WI38 (cell line): ENCODE results near the gene ACTL8.

ENCODE experiments used
- H3K4me3 ChIP-seq: 2 replicates; pipeline ENCODE4 v1.5.1; 2011; ENCODE audit warnings: low read depth, mild to moderate bottlenecking, control low read depth, low read length
- TF ChIP-seq, protein P1 (sequence below): IDR thresholded peaks from 2 replicates; pipeline ENCODE4 v1.5.1; 2012; ENCODE audit warnings: low read depth, mild to moderate bottlenecking, control low read depth, low read length

The ACTL8 gene

DNA sequence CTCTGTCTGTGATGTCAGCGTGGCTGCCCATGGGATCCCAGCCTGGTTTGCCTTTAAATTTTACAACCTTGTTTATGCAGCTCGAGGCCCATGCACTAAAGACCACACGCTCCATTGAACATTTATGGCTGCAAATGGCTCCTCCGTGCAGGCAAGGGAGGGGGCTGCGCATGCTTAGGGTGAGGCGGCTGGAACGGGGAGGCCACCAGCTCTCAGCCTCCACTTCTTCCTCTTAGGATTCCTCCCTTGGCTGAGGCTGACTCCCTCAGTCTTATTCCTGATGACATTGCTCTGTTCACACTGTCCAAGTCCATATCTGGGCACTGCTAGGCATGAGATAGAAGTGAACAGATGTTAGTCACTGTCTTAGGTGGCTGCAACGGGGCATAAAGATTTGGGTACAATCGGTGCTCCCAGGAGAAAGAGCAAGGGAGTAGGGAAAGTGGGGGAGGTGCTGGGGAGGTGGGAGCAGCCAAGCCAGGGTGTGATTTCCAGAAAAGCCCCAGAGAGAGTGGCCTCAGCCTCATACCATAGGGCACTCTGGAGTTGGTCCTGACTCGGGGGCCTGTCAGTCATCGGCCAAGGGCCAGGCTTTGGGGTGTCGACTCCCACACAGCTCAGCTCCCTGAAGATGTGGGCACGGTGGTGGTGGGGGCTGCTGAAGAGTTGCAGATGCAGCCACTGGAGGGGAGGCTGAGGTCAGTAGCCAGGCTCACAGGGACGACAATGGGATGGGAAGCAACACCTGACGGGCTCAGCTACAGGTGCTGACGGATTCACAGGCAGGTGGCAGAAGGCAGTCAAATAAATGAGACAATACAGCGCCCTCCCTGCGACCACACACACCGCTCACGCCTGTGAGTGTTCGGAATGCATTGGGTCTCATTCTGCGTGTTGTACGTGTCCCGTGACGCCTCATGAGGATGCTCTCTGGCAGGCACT lies 37.3 kb upstream of the ACTL8 start:
- TF ChIP-seq, protein P1, sequence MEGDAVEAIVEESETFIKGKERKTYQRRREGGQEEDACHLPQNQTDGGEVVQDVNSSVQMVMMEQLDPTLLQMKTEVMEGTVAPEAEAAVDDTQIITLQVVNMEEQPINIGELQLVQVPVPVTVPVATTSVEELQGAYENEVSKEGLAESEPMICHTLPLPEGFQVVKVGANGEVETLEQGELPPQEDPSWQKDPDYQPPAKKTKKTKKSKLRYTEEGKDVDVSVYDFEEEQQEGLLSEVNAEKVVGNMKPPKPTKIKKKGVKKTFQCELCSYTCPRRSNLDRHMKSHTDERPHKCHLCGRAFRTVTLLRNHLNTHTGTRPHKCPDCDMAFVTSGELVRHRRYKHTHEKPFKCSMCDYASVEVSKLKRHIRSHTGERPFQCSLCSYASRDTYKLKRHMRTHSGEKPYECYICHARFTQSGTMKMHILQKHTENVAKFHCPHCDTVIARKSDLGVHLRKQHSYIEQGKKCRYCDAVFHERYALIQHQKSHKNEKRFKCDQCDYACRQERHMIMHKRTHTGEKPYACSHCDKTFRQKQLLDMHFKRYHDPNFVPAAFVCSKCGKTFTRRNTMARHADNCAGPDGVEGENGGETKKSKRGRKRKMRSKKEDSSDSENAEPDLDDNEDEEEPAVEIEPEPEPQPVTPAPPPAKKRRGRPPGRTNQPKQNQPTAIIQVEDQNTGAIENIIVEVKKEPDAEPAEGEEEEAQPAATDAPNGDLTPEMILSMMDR, result no peak

DNA sequence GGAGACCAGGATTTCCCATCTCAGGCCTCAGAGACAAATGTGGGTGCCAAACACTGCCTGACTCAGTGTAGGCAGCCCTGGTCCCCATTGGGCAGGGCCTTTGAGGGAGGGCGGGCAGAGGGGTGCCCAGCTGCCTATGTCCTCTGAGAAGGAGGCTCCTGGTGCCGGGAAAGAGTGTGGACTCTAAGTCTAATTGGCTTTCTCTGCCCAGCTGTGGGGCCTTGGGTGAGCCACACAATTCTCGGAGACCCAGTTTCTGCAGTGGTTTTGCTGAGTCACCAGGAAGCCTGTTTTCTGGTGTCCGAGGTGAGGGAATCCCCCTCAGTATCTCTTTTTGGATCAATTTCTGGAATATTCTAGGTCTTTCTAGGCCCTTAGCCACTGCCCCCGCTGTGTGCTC lies 35.3 kb upstream of the ACTL8 start:
- TF ChIP-seq, protein P1, result no peak
- no peak overlapping the region for H3K4me3 ChIP-seq

More for the DNA sequence above, 37.3 kb upstream of the ACTL8 start:
- H3K4me3 ChIP-seq, result no peak overlapping the region

DNA sequence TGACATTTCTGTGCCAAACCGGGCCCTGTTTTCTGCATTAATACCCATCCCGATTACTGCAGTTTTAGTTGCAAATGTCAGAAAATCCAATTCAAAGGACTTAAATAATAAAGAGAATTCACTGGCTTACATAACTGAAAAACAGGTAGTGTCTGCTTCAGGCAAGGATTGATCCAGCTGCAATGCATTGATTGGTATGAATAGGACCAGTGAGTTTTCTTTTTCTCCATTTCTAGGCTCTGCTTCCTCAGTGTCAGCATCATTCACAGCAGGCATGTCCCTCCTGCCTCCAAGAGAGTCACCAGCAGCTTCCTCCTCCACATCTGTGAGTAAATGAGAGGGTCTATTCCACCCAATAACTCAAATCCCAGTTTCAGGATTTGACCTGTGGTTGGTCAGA lies 33.7 kb upstream of the ACTL8 start:
- TF ChIP-seq, protein P1, result no peak
- H3K4me3 ChIP-seq, result no peak overlapping the region

DNA sequence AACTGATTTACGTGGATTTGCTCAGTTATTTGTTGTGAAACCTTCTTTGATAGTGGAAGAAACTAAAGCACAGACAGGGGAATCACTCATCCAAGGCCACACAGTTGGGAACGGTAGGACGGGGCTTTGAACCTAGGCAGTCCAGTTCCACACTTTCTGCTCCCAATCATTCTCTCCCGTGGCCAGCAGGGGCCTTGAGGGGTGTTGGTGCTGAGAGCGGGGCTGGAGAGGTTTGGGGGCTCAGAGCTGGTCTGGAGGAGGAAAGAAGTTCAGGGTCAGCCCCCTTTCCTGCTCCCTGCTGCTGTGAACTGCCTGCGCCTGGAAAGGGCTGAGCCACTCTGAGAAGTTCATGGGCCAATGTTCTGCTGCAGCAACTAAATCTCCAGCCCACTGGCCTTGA lies 31.4 kb upstream of the ACTL8 start:
- TF ChIP-seq, protein P1, result peak; percentile 26; the same call in 1 of the 2 replicates
- H3K4me3 ChIP-seq, result no peak overlapping the region

DNA sequence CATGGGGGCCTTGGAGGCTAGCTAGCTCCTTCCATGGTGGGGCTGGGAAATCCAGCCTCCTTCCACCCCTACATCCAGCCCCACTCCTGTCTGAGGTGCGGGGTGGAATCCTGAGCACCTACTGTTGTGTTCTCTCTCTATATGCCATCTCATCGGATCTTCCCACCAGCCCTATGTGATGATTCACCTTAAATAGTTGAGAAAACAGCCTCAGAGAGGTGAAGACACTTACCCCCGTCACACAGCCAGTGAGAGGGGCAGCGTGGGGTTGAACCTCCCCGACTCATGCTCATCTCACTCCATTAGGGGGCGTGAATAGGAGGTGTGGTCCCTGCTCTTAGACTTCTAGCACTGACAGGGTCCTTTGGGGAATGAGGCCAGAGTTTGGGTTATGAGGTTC lies 31.0 kb upstream of the ACTL8 start:
- no peak overlapping the region for H3K4me3 ChIP-seq
- TF ChIP-seq, protein P1, result no peak

DNA sequence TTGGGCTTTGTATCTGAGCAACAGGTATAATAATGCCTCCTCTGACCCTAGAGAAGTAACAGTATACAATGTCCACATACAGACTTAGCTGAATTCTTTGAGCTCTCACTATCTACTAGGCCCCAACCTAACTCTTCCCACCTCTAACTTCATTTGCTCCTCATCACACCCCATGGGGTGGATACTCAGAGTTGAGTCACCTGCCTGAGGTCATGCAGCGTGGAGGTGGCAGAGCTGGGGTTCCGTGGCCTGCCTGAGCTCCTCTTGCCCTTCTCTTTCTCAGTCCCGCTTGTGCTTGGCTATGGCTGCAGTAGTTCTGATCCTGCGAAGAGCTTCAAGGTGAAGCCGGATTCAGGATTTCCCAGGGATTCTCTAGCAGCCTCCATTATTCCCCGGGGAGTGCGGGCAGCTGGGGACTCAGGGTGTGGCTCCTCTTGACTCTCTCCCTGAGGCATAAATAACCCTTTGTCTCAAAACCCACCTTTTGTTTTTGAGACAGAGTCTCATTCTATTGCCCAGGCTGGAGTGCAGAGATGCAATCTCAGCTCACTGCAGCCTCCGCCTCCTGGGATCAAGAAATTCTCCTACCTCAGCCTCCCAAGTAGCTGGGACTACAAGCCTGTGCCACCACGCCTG lies 29.9 kb upstream of the ACTL8 start:
- TF ChIP-seq, protein P1, result no peak
- H3K4me3 ChIP-seq, result no peak overlapping the region
